HepG2 (cell line): ENCODE results near the gene ARL16. TPM values are rescaled to one million over a fixed set of nuclear protein-coding genes. Genes with fewer than 3 reads are reported as not detected.

Source experiments
- ARNT2 ChIP-seq: sonication (generic); formaldehyde crosslinking; IDR thresholded peaks from 2 replicates; pipeline ENCODE4 v1.8.0; 2022; ENCODE audit warnings: mild to moderate bottlenecking, low read depth, missing genetic modification reagents, moderate library complexity
- ATF4 ChIP-seq, 2 experiments: fragments of 450-650 bp in 1 of 2; sonication (generic) in 1 of 2; formaldehyde crosslinking; IDR thresholded peaks; 2 replicates each; pipeline versions ENCODE4 v1.5.0 to v1.8.0; 2020 to 2022; ENCODE audit warnings: mild to moderate bottlenecking in 1 of 2, missing genetic modification reagents in 1 of 2
- CENPT ChIP-seq: sonication (generic); formaldehyde crosslinking; IDR thresholded peaks from 2 replicates; pipeline ENCODE4 v1.8.0; 2022; ENCODE audit warnings: low read depth, mild to moderate bottlenecking, moderate library complexity, missing genetic modification reagents
- KLF12 ChIP-seq: sonication (generic); formaldehyde crosslinking; IDR thresholded peaks from 2 replicates; pipeline ENCODE4 v1.4.0; 2020; ENCODE audit warnings: missing genetic modification reagents, borderline replicate concordance
- KLF15 ChIP-seq: sonication (generic); formaldehyde crosslinking; IDR thresholded peaks from 2 replicates; pipeline ENCODE4 v1.8.1; 2023; ENCODE audit warnings: borderline replicate concordance, mild to moderate bottlenecking, inconsistent platforms, missing genetic modification reagents, mixed read lengths
- MTF1 ChIP-seq: sonication (generic); formaldehyde crosslinking; IDR thresholded peaks from 2 replicates; pipeline ENCODE4 v1.5.0; 2020; ENCODE audit warnings: missing genetic modification reagents
- NR2F1 ChIP-seq, 2 experiments: fragments of 450-650 bp in 1 of 2; formaldehyde crosslinking in 1 of 2; IDR thresholded peaks; 2 replicates each; pipeline versions ENCODE4 v1.5.0 to v1.6.1; 2016 to 2020; ENCODE audit warnings: mild to moderate bottlenecking in 1 of 2, missing compliant biosample characterization in 1 of 2, missing genetic modification reagents in 1 of 2, moderate library complexity in 1 of 2
- PAWR ChIP-seq: sonication (generic); formaldehyde crosslinking; IDR thresholded peaks from 2 replicates; pipeline ENCODE4 v1.4.0; 2020; ENCODE audit warnings: missing genetic modification reagents, mild to moderate bottlenecking, borderline replicate concordance
- PAXIP1 ChIP-seq: sonication (generic); formaldehyde crosslinking; conservative IDR thresholded peaks from 2 replicates; pipeline ENCODE4 v1.4.0; 2020; ENCODE audit warnings: mild to moderate bottlenecking, missing genetic modification reagents, moderate library complexity
- PITX1 ChIP-seq: sonication (generic); formaldehyde crosslinking; IDR thresholded peaks from 2 replicates; pipeline ENCODE4 v1.5.1; 2020; ENCODE audit warnings: mild to moderate bottlenecking, missing genetic modification reagents
- TBX2 ChIP-seq: sonication (generic); formaldehyde crosslinking; IDR thresholded peaks from 2 replicates; pipeline ENCODE4 v1.5.0; 2020; ENCODE audit warnings: missing genetic modification reagents, mild to moderate bottlenecking, borderline replicate concordance
- THAP11 ChIP-seq: IDR thresholded peaks from 2 replicates; pipeline ENCODE4 v1.6.1; 2016; ENCODE audit warnings: missing biosample characterization, missing genetic modification reagents
- ZEB1 ChIP-seq: IDR thresholded peaks from 2 replicates; pipeline ENCODE4 v1.6.1; 2012; ENCODE audit warnings: mild to moderate bottlenecking, low read depth, inconsistent platforms; ENCODE audit not compliant: insufficient replicate concordance
- ZHX2 ChIP-seq, 2 experiments: sonication (generic) in 1 of 2; formaldehyde crosslinking in 1 of 2; IDR thresholded peaks; 2 replicates each; pipeline versions ENCODE4 v1.6.1 to v1.9.0; 2014 to 2022; ENCODE audit warnings: antibody characterized with exemption in 1 of 2, borderline replicate concordance in 1 of 2, inconsistent platforms in 1 of 2, low read depth in 1 of 2, missing genetic modification reagents in 1 of 2
- ZNF296 ChIP-seq: sonication (generic); formaldehyde crosslinking; conservative IDR thresholded peaks from 2 replicates; pipeline ENCODE4 v1.5.0; 2020; ENCODE audit warnings: mild to moderate bottlenecking, missing genetic modification reagents
- ZNF570 ChIP-seq: sonication (generic); formaldehyde crosslinking; IDR thresholded peaks from 2 replicates; pipeline ENCODE4 v1.4.0; 2020; ENCODE audit warnings: mild to moderate bottlenecking, missing genetic modification reagents, borderline replicate concordance
- ZNF768 ChIP-seq: sonication (generic); formaldehyde crosslinking; IDR thresholded peaks from 2 replicates; pipeline ENCODE4 v1.4.0; 2020; ENCODE audit warnings: missing genetic modification reagents
- polyA plus RNA-seq, 8 experiments: library from polyadenylated mRNA; depleted of rRNA in 3 of 8; stranded (reverse) in 7 of 8; unstranded in 1 of 8; fragments of >200 nt; fragmentation: Illumina TruSeq in 4 of 8; extraction: Trizol in 4 of 8; gene quantifications; 2 replicates each; pipeline versions ENCODE4 v1.2.1 to v1.2.3, GENCODE V29; 2011 to 2016; ENCODE audit warnings: low read depth in 4 of 8, missing spikeins in 1 of 8, mixed read lengths in 1 of 8; ENCODE audit not compliant: insufficient read depth in 1 of 8
- total RNA-seq, 5 experiments: library from RNA; depleted of rRNA; stranded (reverse); fragments of >200 nt; fragmentation: Illumina TruSeq; extraction: Trizol; gene quantifications; 2 replicates each; pipeline ENCODE4 v1.2.3, GENCODE V29; 2016; ENCODE audit warnings: low read depth in 1 of 5

ARL16 gene
- total and polyA plus RNA-seq, 2 of the 13 experiments (the other 11 are each of a cell fraction or from before 2014, with no cell fraction given) = 20.8 to 30.8 TPM

GRCh38 chr17:81711814-81712467 lies 28.3 kb upstream of the ARL16 start, which contains the start of gene SLC25A10 (continued):
- TF ChIP-seq PAXIP1 (CRISPR knock-in tag) = peak; percentile 91
- peak; percentile 97 for TF ChIP-seq MTF1 (CRISPR knock-in tag)
- peak; percentile 98 for TF ChIP-seq CENPT (CRISPR knock-in tag)
- peak; percentile 84 for TF ChIP-seq ZNF768 (CRISPR knock-in tag)
- TF ChIP-seq ZEB1 = peak; percentile 25
- TF ChIP-seq NR2F1 (CRISPR knock-in tag; IDR thresholded peaks at IDR 0.05) = peak; percentile 57 to 67; a peak in 3 of 4 replicates
- peak; percentile 88 for TF ChIP-seq KLF12 (CRISPR knock-in tag)
- peak; percentile 97 for TF ChIP-seq ARNT2 (CRISPR knock-in tag)
- peak in 1 of 2 experiments; percentile 92; a peak in 2 of 4 replicates for TF ChIP-seq ATF4 (CRISPR knock-in tag; IDR thresholded peaks at IDR 0.05)
- no peak for TF ChIP-seq PAWR (CRISPR knock-in tag)
- peak; percentile 86 for TF ChIP-seq PITX1 (CRISPR knock-in tag)
- TF ChIP-seq ZHX2 (IDR thresholded peaks at IDR 0.05; ENCODE audit: low read depth) = no peak
- peak; percentile 99 for TF ChIP-seq ZHX2 (CRISPR knock-in tag; IDR thresholded peaks at IDR 0.05; ENCODE audit: borderline replicate concordance)
- peak; percentile 94 for TF ChIP-seq TBX2 (CRISPR knock-in tag)
- peak; percentile 98; the same call in 1 of the 2 replicates for TF ChIP-seq KLF15 (CRISPR knock-in tag)
- peak; percentile 88 for TF ChIP-seq THAP11
- TF ChIP-seq ZNF570 (CRISPR knock-in tag) = peak; percentile 96; the same call in 1 of the 2 replicates
- peak; percentile 95 for TF ChIP-seq ZNF296 (CRISPR knock-in tag)
